HK-2 (cell line): ENCODE measurements around the gene RAP1GAP.

Experiments used
- DNase-seq: peaks from one replicate; pipeline ENCODE4 v3.0.0-alpha.2; 2018; ENCODE audit not compliant: unreplicated experiment

Gene RAP1GAP

DNA sequence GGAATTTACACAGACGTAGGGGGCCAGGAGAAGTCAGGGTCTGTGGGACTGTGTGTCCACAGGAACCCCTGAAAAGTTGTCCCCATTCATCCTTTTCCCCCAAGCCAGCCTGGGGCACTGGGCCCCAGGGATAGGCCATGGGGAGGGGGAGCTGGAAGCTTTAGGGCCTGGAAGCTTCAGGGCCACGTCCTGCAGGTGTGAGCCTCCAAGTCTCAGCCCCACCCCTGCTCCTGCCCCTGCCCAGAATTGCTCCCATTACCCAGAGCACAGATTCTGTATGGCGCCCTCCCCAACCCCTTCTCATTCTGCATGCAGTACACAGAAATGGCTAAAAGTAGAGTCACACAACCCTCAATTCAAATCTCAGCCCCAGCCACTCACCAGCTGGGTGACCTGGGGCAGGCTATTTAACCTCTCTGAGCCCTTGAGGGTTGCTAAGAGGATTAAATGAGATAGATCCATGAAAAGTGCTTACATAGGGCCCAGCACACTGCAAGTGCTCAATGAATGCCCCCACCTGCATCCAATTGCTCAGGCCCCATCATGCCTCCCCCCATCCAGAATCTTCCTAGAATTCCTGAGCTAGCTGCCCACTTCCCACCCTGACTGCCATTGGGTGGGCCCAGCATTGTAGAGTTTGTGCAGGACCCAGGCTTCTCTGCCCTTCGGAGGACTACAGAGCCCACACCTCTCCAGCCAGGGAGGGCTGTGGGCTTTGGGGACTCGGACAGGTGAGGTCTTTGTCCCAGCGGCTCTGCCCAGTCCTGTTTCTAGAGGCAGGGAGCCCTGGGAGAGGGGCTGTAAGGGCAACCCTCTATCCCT lies 6.5 kb downstream of the RAP1GAP start:
- no peak for DNase-seq

DNA sequence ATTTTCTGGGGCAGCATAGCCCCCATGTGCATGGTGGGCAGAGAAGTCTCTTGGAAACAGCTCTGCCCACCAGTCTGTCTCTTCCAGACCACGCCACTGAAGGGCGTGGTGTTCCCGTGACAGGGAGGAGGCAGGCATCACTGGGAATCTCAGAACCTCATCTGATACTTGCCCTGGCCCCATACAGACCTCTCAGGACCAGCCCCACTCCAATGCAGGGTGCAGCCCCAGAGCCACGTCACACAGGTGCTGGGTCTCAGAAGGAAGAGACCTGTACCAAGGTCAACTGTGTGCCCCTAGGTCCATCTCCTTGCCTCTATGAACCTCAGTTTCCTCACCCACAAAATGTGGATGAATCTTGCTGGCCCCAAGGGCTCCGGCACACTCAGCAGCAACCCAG lies 7.3 kb downstream of the RAP1GAP start:
- DNase-seq: no peak

DNA sequence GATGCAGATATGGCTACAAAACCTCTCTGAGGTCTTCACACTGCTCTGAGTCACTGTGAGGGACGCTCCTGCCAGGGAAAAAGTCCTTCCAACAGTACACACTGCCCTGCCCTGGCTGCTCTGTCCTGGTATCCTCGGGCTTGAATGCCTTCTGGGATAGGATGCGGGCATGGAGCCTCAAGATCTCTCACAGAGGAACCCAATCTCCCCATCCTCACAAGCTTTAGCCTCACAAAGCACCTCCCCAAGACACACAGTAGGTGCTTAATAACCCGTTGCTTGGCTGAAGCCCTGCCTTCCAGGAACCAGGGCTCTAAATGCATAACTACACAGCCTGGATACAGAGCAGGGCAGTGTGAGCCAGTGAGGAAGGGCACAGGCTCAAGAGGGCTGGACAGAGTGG lies 9.2 kb downstream of the RAP1GAP start:
- no peak for DNase-seq

DNA sequence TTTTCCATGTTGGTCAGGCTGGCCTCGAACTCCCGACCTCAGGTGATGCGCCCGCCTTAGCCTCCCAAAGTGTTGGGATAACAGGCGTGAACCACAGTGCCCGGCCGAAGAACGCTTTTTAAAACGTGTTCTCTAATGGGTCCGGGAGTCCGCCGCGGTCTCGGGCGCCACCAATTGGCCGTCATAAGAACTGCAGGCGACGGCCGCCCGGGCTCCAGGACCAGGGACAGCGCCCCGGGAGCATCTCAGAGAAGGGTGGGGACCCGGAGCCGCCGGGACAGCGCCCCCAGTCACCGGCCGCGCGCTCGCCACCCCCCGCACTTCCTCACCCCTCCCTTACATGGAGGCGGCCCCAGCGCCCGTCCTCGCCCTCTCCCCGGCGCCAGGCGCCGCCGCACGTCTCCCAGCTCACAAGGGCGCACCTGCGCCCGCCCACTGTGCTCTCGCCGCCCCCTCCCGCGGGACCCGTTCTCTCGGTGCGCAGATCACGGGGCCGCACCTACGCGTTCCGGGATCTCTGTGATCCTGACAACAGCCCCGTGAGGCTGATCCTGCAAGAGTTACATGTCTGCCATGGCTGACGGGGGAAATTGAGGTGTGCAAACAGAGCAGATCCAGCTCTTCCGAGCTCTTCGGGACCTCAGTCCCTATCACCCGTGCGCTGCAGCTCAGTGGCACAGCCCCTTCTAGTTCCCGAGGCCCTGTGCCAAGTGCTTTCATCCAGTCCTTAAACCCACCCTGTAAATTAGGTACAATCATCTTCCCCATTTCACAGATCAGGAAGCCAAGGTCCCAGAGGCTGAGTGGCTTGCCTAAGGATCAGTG lies 9.8 kb downstream of the RAP1GAP start:
- DNase-seq: peak; percentile 91

DNA sequence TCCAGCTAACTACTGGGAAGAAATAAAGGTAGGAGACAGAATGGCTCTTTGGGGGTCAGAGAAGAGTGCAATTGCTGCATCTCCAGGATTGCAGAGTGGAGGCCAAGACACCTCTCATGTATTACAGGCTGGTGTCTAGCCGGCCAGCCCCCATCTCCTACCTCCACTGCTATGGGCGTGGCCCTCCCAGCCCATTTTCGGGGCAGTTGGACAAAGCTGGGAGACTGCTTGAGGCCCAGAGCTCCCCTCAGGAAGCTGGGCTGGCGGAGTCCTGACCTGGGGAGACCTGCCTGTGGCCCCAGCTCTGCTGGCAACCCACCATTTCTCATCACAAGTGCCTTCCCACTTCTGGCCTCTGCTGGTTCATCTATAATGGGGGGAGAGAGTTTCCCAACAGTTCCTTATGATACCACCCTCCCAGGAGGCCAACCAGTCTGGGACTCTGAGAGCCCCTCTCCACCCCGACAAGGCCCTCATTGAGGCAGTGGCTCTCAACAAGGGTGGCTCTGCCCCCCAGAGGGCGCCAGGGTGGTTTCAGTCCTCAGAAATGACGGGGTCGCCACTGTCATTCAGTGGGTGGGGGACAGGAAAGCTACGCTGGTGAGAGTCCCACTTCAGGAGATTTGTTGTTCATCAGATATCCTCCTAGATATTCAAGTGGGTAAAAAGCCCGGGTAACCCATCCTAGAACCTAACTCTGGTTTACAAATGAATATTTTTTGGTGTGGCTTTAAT lies 11.5 kb downstream of the RAP1GAP start:
- no peak for DNase-seq

DNA sequence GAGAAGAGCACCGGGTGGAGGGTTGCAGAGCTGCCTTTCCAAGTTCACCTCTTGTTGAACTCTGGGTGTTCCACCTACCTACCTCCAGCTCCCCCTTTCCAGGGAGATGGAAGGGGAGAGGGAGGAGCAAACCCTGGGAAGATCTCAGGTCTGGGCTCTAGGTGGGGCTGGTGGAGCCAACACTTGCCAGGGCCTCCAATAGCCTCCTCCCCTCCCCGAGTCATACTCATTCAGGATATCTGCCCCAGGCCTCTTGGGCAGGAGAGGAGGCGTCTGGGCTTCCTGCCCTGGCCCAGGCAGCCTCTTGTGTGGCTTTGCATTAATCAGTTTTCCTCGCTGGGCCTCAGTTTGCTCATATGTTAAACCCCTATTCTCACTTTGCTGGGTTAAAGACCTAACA lies 13.4 kb downstream of the RAP1GAP start:
- DNase-seq: peak; percentile 54

DNA sequence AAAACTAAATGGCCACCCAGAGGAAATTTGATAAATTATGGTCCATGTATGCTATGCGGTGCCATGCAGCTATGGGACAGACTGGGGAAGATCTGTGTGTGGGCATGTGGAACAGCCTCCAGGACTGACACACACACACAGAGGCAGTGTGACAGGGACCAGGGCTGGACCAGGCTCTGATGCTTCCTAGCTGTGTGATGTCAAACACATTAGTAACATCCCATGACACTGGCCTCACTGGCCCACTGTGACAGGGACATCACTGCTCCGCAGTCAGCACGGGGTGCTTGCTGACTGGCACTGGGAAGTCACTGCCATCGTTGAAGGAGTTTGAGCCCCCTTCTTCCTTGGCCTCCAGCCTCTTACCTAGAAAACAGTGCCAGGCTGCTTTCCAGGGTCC lies 13.9 kb downstream of the RAP1GAP start:
- no peak for DNase-seq

DNA sequence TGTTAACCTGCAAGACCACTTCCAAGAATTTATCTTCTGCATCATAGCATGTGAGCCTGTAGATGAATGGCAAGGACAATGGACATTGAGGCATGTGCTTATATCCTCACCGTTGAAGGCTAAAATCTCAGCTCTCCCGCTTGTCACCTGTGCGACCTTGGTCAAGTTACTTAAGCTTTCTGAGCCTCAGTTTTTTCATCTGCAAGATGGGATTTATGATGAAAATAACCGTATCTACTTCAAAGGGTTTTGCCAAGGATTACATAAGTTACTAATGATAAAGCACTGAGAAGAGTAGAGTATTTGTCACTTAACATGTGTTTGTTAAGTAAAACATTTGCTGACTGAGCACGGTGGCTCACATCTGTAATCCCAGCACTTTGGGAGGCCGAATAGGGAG lies 14.9 kb downstream of the RAP1GAP start:
- DNase-seq: no peak

DNA sequence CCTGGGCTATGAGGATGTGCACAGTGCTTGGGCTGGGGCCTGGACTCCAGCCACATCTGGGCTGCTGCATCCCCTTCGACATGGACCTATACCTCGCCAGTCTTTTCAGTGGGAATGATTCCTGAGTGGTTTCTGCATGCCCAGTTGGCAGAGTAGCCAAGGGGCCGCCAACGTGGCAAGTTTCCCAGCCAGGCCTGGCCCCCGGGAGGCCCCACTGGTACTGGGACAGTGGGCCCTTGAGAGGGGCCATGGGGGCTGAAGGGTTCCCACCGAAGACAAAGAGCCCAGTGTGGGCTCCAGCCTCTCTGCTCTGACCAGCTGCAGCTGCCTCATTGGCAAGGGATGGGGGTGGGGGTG lies 15.4 kb downstream of the RAP1GAP start:
- no peak for DNase-seq

DNA sequence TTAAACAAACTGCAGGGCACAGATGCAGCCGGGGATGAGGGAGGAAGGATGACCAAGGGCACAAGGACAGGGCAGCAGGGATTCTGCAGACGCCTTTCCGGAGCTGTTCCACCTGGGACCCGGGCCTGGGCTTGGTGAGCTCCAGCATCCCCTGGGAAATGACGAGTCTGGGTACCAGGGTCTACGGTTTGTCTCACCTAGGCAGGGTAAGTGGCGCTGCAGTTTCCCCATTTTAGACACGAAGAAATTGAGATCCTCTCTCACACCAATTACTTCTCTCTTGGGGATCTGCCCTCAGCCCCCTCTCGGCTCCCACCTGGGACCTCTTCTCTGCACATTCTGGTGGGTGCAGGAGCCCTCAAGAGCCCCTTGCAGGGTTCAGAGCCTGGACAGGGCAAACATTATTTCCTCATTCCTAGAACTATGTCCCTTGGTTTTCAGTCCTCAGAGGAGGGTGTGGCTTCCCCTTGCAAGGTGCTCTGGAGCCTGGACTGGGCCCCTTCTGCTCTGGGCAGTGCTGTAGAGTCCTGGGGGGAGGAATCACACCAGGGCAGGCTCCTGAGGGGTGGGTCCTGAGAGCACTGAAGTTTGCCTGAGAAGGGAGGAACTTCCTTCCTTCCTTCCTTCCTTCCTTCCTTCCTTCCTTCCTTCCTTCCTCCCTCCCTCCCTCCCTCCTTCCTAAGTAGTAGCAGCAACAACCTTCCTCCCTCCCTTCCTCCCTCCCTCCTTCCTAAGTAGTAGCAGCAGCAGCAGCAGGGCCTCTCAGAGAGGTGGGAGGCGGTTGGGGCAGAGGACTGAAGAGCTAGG lies 16.0 kb downstream of the RAP1GAP start:
- DNase-seq: no peak

DNA sequence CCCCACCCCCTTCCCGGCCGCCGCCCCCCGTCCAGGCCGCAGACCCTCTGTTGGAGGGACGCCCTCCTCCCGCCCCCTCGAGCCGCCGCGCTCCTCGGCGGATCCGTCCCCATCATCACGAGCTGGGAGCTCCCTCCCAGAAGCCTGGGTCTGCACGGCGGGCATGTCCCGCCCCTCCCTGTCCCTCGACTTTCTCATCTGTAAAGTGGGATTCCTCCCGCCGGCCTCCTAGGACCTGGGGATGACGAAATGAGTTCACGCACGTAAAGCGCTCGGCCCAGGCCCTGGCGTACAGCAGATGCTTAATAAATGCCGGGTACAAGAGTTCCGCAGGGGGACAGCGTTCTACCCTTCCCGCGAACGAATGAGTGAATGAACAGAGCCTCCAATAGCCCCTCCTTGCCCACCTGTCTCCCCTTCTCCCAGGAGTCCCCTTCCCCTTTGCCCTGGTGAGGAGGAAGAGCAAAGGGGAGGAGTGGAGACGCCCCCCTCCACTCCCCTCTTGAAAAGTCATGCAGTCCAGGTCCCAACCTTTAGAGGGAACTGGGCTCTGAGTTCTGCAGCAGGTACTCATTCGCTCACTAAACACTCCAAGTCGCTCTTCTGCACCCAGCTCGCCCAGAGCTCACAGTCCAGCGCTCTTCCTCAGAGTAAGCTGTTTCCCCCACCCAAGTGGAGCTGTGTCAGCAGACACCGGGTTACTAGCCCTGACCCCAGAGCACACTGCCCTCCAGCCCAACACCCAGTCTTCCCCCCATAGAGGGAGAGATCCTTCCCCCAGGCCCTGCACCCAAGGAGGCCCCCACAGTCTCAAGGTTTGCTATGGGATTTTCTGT lies 16.8 kb downstream of the RAP1GAP start:
- DNase-seq: no peak

DNA sequence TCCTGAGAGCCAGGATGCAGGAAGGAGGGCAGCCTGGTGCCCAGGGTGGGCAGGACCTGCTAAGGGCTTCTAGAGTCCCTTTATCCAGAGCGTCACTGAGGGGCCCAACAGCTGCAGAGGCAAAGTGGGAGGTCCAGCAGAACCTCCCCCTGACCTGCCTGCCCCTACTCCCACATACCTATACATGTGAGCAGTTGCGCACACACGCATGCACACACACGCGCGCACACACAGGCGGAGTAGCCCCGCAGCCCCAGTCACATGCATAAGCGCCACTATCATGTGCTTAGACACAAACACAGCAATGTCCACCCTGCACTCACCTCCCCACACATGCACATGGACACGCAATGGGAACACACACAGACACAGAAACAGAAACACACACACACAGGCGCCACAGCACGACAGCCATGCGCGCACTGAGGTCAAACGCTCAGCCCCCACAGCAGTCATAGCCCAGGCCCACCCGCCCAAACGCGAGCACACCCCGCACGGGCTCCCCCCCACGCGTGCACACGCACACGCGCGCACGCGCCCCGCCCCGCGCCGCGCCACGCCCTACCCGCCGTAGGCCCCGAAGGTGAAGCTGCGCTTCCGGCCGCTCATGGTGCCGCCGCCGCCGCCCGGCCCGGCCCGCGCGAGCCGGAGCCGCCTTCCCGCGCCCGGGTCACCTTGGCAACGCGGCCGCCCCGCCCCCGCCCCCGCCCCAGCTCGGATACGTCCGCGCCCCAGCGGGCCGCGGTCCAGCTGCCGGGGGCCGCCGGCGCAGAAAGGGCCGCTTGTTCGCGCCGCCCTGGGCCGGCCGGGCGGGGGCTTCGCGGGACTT lies 17.7 kb downstream of the RAP1GAP start:
- DNase-seq: peak; percentile 56

DNA sequence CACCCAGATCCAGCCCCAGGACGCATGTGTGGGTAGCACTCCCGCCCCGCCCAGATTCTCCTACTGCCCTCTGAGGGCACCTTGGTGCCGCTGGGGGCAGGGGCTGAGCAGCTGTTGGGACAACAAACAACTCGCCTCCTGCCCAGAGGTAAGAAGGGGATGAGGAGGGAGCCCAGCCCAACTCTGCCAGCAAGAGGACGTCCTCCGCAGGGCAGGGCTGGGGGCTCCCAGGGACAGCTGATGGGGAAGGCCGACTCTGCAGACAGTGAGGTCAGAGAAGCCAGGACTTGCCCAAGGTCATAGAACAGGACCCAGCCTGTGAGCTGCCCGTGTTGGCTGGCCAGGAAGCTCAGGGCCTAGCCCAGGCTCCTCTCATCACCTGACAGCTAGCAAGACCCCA lies 18.8 kb downstream of the RAP1GAP start:
- DNase-seq: no peak

DNA sequence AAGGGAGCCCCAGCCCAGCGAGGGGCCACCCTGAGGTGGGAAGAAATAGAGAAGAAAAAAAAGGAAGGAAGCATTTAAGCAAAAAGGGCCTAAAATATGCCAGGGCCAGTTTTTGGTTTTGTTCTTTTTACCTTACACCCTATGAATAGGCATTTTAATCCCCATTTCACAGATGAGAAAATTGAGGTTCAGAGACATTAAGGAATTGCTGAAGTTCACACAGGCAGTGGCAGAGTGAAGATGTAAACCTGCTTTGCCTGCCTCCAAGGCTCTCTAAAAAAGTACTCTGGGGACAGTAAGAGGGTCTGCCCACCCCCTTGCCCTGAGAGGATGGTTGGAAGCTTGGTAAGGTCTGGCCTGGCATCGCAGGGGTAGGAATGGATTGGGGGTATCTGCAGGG lies 19.8 kb downstream of the RAP1GAP start:
- no peak for DNase-seq

DNA sequence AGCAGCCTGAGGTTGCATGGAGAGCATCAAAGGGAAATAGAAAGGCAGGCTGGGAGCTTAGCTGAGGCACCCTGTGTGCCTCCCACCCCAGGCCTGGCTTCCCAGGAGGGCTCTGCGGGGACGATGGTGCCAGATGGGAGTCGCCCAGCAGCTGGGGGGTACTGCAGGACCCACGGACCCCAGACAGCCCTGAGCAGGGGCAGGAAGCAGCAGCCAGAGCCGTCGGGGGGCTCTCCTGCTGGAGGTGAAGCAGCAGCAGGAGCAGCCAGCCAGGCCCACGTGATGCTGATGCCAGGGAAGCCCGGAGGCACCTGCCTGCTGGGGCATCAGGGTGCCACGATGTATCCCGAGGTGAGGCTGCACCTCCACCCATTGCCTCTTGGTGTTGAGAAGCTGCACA lies 20.4 kb downstream of the RAP1GAP start:
- DNase-seq: no peak

DNA sequence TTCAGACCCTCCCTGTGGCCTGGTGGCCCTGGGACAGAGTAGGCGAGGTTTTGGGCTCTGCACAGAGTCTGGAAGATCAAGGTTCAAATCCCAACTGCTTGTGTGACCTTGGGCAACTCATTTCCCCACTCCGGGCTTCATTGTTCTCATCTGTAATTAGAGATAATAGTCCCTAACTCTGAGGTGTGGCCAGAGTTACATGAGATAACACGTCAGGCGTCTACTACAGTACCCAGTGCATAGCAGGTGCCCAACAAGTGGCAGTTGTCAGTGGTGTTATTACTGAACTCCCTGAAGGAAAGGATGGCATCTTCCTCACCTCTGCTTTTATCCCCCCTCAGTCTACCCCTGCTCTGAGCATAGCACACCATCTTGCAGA lies 20.8 kb downstream of the RAP1GAP start:
- no peak for DNase-seq

DNA sequence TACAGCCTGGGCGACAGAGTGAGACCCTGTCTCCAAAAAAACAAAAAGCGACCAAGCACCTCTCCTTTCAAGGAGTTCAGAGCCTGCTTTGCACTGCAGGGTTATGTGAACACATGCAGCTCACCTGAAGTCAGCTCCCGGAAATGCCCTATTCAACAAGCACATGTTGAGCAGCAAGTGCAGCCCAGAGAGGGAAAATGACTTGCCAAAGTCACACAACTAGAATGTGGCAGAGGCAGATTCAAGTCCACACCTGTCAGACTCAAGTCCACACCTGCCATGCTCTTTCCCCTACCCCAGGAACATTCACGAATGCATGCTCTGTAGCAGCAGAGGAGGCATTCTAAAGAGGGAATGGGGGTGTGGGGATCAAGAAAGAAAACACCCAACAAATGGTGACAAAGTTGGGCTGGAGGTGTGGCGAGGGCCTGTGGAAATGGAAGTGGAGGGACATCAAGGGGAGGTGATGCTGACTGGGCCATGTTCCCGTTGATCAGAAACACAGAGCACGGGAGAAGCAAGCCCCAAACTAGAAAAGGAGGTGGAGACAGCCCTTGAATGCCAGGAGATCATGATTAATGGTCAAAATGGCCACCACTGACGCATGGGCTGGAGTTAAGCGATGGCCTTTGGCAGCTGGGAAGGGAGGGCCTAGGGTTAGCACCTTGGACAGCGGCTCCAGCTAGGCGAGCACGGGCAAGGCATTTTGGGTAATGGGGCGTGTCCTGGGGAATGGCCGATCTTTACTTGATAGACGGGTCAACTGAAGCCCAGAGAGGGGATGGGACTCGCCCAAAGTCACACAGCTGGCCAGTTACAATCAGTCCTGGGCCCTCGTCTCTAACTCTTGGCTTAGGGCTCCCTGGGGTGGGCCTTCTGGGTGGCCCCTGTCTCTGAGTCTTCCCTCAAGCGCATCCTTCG lies 21.5 kb downstream of the RAP1GAP start:
- peak; percentile 69 for DNase-seq

DNA sequence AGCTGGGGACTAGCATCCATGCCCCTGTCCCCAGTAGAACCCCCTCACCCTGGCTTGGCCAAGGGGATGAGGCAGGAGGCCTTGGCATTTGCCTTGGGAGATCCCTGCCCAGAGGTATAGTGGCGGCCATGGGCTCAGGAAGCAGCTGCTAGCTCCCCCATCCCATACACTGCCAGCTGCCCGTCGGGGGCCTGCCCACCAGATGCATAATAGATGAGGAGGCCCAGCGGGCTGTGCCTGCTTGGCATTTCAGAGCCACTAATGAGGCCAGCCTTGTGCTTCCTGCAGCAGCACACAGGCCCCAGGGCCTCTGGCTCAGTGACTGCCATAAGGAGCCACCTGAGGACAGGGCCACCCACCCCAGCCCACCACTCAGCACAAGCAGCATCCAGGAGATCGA lies 23.6 kb downstream of the RAP1GAP start:
- no peak for DNase-seq

DNA sequence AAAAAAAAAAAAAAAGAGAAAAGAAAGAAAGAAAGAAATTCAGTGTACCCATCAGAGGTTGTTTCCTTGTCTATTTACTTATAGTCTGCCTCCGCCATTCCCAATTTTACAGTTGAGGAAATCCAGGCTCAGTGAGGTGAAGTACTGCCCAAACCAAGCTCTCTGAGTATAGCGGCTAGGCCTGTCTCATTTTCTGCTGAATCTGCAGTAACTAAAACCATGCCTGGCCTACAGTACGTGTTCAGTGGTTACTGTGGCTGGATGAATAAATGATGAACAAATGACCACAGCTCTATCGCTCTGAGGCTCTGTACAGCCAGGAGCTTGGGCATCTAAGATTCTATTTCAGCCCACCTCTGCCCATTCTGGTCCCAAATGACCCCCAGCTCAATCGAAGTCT lies 24.3 kb downstream of the RAP1GAP start:
- no peak for DNase-seq
